HG02870 (cell line): ENCODE data around the gene RNF115.
"Not testable (repeated sequence)": the region's sequence is repeated elsewhere in the genome, so short reads cannot be mapped to it uniquely, and the experiment has no call there.

ENCODE experiments used
- ATAC-seq: cut with Tn5 transposase; IDR thresholded peaks from one replicate; pipeline ENCODE4 v1.9.1; 2021; ENCODE audit warnings: mild to moderate bottlenecking, moderate library complexity; ENCODE audit not compliant: unreplicated experiment

Gene RNF115

DNA sequence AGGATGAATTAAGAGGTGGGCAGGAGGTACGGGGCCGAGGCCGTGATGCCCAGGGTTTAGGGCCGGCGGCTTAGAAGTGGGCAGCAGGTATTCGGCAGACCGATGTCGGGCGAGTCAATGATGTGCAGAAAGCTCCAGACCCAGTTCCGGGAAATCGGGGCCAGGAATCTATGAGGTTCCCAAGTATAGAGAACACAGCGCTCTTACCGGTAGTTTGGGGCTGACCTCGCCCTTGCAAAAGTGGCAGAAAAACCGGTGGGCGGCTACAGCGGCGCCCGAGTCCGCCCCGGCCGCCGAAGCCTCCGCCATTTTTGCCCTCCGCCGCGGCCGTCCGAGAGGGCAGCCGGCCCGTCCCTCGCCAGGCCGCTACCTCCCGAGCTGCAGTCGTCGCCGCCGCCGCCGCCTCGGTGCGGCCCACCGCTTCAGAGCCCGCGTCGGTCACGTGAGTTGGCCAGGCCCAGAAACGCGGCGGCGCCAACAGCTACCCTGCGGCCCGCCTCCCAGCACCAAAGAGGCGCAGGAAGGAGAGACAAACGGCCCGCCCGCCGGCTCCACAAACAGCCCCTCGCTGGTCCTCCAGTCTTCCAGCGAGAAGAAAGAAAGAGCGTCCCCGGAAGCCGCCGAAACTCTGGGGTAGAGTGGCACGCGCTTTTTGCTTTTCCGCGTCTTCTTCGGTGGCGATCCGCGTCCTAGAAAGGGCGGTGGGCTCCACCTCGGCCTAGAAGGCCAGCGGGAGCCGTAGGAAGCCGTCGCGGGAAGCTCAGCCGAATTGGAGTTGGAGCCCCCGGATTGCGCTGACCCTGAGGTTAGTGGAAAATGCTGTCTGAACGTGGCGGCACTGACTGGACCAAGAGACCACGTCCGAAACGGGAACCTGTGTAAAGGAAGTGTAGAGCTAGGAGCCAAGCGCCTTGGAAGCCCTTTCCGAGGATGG lies at the start of gene RNF115, which contains the start of gene POLR3C:
TSS of gene RNF115 (minus strand) at position 531 of the 934 bp plus-strand sequence. CDS start at position 309, 222 bp downstream.
TSS of gene POLR3C (plus strand) at position 636 of the 934 bp plus-strand sequence. CDS start 1,577 bp downstream, outside the sequence.
- ATAC-seq, result peak; percentile 85

DNA sequence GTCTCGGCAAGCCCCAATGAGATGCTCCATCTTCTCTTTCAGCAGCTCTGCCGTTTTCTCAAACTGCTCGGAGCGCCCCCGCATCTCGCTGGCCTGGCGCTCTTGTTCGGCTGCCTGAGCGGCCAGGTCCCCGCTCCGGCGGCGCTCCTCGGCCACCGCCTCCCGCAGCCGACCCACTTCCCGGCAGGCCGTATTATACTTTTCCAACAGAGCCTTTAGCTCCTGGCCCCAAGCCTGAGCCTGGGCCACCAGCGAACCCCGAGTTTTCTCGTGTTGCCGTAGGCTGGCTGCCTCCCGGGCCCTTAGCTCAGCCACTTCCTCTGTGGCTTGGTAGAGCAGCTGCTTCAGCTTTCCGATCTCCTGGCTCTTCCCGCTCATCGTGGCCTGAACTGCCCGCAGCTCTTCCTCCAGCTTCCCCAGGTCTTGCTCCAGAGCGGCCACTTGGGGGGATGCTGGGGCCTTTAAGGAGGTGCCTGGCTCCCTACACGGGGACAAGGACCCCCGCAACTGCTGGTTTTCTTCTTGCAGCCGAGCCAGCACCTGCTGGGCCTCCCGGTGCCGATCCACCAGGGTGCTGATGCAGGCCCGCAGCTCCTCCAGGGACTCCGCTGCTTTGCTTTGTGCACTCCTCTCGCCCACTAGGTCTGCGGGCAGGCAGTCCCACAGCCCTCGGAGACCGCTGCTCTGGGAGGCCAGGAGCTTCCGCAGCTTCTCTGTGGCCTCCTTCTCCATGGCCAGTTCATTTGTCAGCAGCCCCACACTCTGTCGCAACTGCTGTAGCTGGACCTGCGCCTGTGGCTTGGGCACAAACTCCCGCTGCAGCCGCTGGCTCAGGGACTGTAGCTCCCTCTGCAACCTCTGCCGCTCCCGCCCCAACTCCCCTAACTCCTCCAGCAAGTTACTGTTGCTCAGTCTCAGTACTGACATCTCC lies 48.4 kb upstream of the RNF115 start:
- ATAC-seq, result no peak

DNA sequence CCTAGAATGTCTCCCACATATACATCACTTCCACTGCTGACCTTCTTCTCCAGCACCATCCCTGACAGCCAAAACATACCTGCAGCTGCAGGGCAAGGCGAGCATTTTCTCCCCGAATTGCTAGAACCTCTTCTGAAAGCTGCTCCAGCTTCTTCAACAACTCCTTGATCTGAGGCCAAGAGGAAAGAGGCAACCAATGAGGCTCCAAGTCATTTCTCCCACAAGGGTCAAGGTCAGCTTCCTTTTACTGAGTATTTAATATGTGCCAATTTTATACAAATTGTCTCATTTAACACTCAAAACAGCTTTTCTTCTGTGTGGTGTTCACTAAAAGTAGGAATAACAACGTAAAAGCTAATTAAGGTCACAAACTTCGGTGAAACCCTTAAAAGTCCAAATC lies 44.3 kb upstream of the RNF115 start:
- ATAC-seq, result no peak

DNA sequence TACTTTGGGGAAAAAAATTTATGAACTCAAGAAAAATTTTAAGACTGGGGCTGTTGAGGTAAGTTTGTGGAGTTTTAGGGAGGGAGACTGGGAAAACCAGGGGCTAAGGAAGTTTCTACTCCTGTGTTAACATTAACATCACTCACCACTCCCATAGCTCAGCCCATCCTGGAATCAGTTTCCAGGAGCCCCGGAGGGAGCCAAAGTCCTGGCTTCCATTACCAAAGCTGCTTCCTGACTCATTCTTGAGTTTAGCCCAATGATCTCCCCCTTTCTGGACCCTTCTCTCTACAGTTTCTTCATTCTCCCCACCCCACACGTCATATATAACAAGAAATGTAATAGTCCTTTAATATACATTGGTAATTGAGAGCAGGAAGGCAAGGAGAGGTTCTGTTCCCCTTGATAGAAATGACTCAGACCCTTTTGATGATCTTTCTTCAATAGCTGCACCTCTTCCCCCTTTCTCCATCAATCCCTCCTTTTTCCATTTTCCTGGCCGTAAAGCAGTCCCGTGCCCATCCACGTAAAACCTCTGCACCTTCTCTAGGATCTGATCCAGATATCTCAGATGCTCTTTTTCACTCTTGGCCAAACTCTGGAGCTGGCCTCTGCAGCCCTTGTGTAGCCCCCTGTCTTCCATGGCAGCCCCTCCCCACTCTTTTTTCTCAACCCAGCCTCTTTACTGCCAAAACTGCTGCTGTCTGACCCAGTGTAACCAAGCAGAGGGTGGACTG lies 39.6 kb upstream of the RNF115 start:
- ATAC-seq, result no peak

GRCh38 chr1:145859491-145860023 lies 35.7 kb upstream of the RNF115 start:
- ATAC-seq, result peak; percentile 68

- peak; percentile 84 for ATAC-seq
Measured at GRCh38 chr1:145858901-145859490, 35.1 kb upstream of the RNF115 start, which contains the start of gene PIAS3. Gene PIAS3 (minus strand): TSS chr1:145859081. CDS start chr1:145858990, 91 bp downstream.

DNA sequence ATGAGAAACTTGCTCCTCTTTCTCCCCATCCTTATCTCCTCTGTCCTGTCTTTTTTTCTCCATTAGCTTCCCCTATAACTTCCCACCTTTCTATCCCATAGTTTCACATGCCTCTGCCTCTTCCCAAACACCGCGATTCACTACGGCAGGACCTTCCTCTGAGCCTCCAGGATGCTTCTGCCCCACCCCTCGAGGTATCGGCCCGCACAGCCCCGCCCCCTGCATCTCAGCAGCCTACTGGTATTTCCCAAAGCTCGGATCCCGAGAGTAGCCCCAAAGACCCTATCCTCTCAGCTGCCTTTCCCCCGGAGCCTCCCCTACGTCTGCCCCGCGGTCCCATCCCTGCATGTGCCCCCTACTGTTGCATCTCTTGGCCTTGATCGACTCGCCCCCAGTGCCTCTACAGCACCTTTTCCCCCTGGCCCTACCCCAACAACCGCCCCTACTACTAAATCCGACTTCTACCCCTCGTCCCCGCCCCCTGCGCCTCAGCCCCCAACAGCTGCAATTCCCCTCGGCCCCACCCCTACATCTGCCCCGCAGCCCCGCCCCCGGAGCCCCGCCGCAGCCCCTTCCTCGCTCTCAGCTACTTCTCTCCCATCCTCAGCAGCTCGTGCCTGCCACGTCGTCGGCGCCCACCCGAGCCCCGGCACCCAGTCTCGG lies 34.5 kb upstream of the RNF115 start:
- ATAC-seq, result peak; percentile 17

DNA sequence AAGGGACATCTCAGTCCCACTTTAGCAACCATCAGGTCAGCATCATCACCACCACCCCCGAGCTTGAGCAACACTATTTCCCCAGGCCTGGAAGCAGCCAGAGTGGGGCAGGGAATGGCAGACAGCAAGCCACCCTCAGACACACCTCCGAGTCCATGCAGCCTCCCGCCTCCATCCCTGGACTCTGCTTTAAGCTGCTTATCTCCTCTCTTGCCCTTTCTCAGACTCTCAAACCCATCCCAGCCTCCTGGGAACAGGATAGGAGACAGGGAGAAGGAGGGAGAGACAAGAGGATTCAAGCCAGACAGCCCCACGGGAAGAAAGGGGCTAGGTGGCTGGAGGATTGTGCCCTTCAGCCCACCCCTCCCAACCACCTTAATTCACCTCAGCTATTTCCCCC lies 33.3 kb upstream of the RNF115 start:
- ATAC-seq, result no peak

DNA sequence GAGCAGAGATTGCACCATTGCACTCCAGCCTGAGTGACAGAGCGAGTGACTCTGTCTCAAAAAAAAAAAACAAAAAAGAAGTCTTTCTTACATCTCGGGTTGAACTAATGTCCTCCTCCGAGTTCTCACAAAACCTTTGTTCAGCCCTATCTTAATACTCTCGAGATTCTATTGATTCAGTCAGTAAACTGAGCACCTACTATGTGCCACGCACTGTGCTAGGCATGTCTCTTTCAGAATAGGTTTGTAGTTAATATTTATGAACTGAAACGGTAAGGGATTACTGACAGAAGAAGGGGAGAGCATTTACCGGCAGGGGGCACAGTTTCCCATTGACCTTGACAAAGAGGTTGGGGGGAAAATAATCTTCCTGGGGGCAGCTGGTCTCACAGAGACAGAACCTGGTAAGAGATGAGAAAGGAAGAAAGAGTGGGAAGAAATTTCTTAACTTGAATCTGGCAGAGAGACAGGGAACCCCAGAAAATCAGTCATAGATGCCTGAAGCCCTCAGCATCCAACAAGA lies 31.6 kb upstream of the RNF115 start:
- ATAC-seq, result no peak

- no peak for ATAC-seq
Measured at GRCh38 chr1:145849356-145850160, 25.7 kb upstream of the RNF115 start.

- no peak for ATAC-seq
Measured at GRCh38 chr1:145847827-145848226, 23.9 kb upstream of the RNF115 start.

GRCh38 chr1:145846201-145846612 lies 22.3 kb upstream of the RNF115 start:
- ATAC-seq, result no peak

DNA sequence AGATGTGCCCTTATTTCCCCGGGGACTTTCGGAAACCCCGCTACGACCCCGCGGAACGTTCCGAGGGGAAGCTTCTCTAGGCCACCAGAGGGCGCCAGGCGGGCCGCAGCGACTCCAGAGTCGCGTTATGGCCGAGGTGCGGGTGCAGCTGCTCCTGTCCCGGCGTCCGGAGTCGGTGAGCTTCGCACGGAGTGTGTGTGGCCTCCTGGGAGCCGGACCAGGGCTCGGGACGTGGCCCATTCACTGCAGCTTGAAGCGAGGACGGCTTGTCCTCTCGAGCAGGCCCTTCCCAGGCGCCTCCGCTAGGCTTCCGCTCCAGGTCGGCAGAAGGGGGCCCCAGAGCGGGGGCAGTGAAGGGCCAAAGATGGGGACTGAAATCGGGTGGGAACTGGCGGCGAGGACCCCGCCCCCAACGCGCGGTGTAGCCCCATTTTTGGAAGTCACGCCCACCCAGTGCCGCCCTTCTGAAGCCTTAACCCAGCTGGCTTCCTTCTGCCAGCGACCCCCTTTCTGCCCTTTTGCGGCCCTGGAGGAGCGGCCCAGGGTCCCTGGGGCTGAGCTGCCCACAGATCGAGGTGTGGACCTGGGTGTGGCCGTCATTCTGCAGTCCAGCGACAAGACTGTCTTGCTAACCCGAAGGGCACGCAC lies 21.7 kb upstream of the RNF115 start, which contains the start of gene NUDT17:
TSS of gene NUDT17 (plus strand) at position 117 of the 648 bp plus-strand sequence. CDS start at position 128, 11 bp downstream.
- peak; percentile 45 for ATAC-seq

DNA sequence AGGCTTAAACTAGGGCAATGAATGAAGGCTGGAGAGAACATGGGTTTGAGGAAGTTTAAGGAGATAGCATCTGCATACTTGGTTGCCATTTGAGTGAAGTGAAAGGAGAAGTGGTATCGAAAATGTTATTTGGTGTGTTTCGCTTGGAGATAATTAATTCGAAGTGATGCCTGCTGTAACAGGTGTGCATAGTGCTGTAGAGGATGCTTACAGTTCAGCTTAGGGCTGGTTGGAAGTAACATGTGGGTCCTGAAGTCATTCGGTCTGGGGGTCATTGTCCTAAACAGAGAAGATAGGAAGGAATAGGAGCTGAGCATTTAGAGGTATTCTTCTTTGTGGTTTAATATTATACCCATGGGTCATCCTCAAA lies 21.2 kb upstream of the RNF115 start:
- ATAC-seq, result peak; percentile 77

GRCh38 chr1:145843031-145843430 lies 19.1 kb upstream of the RNF115 start:
- ATAC-seq, result no peak

DNA sequence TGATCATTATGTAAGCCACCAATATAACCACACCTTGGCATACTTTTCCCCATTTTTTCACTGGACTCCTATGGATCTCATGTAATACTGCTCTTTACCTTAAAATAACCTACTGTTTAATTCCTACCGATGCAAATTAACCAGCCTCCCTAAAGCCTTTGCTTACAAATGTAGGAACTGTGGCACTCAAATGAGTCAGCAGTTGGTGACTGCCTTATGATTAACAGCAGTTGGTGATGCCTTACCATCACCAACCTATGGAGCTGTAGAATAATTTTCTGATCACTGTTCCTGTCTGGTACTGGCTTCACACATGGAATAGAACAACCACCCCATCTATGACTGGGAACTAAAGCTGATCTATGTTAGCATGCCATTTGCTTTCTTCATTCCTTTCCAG lies 13.8 kb upstream of the RNF115 start:
- ATAC-seq, result no peak

DNA sequence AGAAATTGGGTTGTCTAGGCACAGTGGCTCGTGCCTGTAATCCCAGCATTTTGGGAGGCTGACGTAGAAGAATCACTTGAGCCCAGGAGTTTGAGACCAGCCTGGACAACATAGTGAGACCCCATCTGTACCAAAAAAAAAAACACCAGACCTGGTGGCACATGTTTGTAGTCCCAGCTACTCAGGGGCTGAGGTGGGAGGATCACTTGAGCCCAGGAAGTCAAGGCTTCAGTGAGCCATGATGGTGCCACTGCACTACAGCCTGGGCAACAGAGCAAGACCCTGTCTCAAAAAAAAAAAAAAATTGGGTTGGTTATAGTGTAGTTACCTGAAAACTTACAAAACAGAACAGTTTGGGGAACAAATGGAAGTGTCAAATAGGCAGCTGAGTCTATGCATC lies 6.9 kb upstream of the RNF115 start:
- not testable (repeated sequence) for ATAC-seq
